Neutrophil (primary cell): ENCODE measurements around the gene PIP5KL1.

ENCODE experiments used
- H3K27ac ChIP-seq: fragments of 200-600 bp; sonication (generic); 2 replicates; pipeline ENCODE4 v1.5.1; 2016; ENCODE audit warnings: mild to moderate bottlenecking, moderate library complexity
- H3K27me3 ChIP-seq: fragments of 200-600 bp; sonication (generic); 2 replicates; pipeline ENCODE4 v1.6.0; 2016; ENCODE audit warnings: mild to moderate bottlenecking
- H3K36me3 ChIP-seq: fragments of 200-600 bp; sonication (generic); 2 replicates; pipeline ENCODE4 v1.5.1; 2017
- H3K4me1 ChIP-seq, 2 experiments: fragments of 200-600 bp in 1 of 2; sonication (generic) in 1 of 2; 1 replicate in 1 of 2; 2 replicates in 1 of 2; pipeline versions ENCODE4 v1.5.1 to v1.6.1; 2013 to 2016; ENCODE audit warnings: low read depth in 1 of 2, low read length in 1 of 2, mild to moderate bottlenecking in 1 of 2, moderate library complexity in 1 of 2; ENCODE audit not compliant: control insufficient read depth in 1 of 2, insufficient read depth in 1 of 2
- H3K4me3 ChIP-seq, 2 experiments: fragments of 200-600 bp in 1 of 2; sonication (generic) in 1 of 2; 1 replicate in 1 of 2; 2 replicates in 1 of 2; pipeline ENCODE4 v1.5.1; 2013 to 2016; ENCODE audit warnings: low read depth in 1 of 2, low read length in 1 of 2, mild to moderate bottlenecking in 1 of 2, moderate library complexity in 1 of 2
- H3K9me3 ChIP-seq: fragments of 200-600 bp; sonication (generic); 2 replicates; pipeline ENCODE4 v1.5.1; 2016
- TF ChIP-seq, protein P1 (sequence below): fragments of 200-600 bp; sonication (generic); IDR thresholded peaks from 2 replicates; pipeline ENCODE4 v1.5.1; 2016; ENCODE audit warnings: antibody characterized with exemption

The PIP5KL1 gene

DNA sequence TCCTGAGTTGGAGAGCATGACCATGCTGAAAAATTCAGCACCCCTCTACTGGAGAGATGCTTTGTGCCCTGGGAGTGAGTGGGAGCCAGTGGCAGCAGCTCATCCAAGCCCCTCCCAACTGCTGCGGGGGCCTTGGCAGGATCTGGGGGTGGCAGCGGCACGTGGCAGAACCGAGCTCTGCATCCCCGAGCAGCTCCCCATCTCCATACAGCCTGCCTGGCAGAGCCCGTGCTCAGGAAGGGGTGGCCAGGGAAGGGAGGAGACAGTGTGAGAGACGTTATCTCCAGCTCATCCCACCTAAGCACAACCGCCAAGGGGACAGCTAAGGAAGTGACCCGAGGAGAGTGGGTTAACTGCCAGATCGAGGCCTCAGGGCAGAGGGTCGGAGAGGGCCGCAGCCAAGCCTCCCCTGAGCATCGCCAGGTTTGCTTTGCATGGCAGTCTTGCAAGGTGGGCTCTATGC is 24.3 kb upstream of the PIP5KL1 start:
- Histone ChIP-seq H3K36me3 (no peaks in the 10 kb centered on the region), H3K4me3 (no peak overlapping the region), H3K27me3 (no peaks in the 10 kb centered on the region), H3K4me1 (no peaks in the 10 kb centered on the region), H3K9me3 (no peaks in the 10 kb centered on the region), H3K27ac (no peak overlapping the region)
- TF ChIP-seq, protein P1, sequence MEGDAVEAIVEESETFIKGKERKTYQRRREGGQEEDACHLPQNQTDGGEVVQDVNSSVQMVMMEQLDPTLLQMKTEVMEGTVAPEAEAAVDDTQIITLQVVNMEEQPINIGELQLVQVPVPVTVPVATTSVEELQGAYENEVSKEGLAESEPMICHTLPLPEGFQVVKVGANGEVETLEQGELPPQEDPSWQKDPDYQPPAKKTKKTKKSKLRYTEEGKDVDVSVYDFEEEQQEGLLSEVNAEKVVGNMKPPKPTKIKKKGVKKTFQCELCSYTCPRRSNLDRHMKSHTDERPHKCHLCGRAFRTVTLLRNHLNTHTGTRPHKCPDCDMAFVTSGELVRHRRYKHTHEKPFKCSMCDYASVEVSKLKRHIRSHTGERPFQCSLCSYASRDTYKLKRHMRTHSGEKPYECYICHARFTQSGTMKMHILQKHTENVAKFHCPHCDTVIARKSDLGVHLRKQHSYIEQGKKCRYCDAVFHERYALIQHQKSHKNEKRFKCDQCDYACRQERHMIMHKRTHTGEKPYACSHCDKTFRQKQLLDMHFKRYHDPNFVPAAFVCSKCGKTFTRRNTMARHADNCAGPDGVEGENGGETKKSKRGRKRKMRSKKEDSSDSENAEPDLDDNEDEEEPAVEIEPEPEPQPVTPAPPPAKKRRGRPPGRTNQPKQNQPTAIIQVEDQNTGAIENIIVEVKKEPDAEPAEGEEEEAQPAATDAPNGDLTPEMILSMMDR, result no peak

DNA sequence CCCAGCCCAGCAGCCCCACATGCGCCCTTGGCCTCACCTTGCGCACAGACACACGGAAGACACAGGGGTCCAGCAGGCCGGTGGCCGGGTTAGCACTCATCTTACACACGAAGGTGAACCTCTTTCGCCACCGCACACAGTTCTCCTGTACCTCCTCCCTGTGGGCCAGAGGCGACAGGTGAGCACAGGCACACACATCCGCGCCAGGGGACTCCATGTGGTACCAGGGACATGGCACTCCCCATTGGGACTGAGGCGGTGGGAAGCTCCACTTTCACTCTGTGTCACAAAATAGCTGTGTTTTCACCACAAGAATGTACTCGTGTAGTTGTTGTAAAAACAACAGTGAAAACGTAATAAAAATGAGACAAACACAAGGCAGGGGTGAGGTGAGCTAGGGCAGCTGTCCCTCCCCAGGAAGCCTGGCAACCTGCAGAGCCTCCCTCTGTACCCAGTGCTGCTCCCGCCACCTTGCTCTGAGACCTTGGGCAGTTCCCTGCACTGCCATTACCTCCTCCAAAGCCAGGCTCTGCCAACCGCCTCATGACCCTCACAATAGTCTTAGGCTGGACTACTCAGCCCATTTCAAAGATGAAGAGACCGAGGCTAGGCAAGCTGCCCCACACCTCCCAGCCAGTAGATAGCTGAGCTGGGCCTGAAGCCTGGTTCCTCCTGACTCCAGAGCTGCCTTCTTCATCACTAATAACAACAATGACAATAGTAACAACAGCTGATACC is 23.4 kb upstream of the PIP5KL1 start:
- Histone ChIP-seq H3K27ac (no peak overlapping the region), H3K36me3 (no peaks in the 10 kb centered on the region), H3K4me1 (no peaks in the 10 kb centered on the region), H3K4me3 (no peak overlapping the region), H3K27me3 (no peaks in the 10 kb centered on the region), H3K9me3 (no peaks in the 10 kb centered on the region)
- TF ChIP-seq, protein P1, result no peak

DNA sequence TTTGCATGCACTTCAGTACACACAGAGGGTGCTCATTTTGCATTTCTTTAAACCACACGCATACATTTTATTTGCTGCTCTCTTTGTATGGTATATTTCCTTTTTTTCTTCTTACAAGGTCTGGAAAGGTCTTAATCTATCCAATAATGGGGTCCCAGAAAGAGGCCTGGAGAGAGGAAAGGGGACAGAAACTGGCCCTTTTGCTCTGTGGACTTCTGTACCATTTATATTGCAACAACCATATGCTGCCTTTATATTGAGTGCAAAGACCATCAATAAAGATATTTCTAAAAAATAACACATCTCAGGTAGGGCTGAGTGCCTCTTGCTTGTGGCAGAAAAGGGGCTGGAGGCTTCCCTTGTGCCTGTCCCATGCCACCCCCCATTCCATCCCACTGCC is 22.6 kb upstream of the PIP5KL1 start:
- no peaks in the 10 kb centered on the region for H3K9me3 ChIP-seq
- TF ChIP-seq, protein P1, result no peak
- H3K4me3 ChIP-seq, result no peak overlapping the region
- no peaks in the 10 kb centered on the region for H3K36me3 ChIP-seq
- no peak overlapping the region for H3K27ac ChIP-seq
- H3K4me1 ChIP-seq, result no peaks in the 10 kb centered on the region
- no peaks in the 10 kb centered on the region for H3K27me3 ChIP-seq

DNA sequence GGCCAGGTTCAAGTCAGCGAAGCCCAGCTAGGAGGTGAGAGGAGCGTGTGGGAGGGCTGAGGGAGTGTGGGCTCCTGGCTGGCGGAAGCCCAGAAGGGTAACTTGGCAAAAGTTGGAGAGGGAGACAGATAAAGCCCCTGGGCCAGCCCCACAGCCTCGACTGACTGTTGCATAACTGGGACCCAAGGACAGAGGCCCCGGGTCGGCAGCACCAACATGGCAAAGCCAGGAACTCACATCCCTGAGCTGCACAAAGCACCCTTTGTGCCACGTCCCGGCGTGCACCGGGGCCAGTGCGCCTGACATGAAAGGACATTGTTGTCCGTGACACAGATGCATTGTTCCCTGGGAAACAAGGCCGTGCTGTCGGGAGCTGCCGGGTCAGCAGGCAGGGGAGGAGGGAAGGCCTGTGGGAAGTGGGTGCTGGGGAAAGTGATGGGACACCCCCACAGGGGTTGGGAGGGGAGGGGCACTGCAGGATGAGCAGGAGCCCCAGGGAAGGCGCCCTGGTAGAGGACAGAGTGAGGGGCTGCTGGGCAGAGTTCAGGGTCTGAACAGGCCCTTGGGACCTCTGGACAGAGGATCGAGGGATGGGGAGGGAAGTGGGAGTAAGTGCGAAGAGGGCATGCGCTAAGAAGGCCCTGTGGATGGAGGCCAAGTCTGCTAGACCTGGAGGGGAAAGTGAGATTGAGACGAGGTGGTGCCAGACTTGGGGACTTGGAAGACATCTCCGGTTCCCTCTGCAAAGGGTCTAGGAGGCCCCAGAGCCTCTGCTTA is 20.1 kb upstream of the PIP5KL1 start:
- no peaks in the 10 kb centered on the region for H3K9me3 ChIP-seq
- H3K27me3 ChIP-seq, result no peaks in the 10 kb centered on the region
- H3K4me3 ChIP-seq, result no peak overlapping the region
- H3K4me1 ChIP-seq, result no peaks in the 10 kb centered on the region
- H3K36me3 ChIP-seq, result no peaks in the 10 kb centered on the region
- TF ChIP-seq, protein P1, result no peak
- H3K27ac ChIP-seq, result no peak overlapping the region

DNA sequence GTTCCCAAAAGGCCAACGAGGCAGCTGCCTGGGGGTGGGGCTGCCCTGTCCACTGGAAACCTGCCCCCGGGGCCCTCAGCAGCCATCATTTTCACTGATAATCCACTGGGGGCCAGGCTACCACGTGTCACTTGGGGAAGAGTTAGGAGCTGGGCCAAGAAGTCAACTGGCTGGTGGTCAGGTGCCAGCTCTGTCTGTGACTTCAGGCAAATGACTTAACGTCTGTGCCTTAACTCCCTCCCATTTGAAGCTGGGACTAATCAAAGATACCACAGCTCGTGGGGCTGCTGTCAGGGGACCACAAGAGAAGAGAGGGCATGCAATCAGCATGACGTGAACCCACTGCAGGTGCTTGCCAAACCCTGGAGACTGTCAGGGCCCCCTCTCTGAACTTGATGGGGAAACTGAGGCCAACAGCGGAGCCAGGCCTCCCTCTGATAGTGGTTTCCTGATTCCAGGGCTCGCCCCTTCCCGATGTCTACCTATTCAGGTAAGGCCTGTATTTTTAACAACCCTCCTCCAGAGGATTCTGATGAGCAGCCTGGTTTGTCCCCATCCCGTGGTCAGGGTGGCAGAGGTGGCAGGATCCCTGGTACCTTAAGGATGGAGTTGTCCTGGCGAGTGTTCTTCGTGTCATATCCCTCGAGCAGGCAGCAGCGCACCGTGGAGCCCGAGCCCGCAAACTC is 19.4 kb upstream of the PIP5KL1 start:
- TF ChIP-seq, protein P1, result no peak
- Histone ChIP-seq H3K27ac (no peak overlapping the region), H3K4me3 (no peak overlapping the region), H3K4me1 (no peaks in the 10 kb centered on the region), H3K36me3 (no peaks in the 10 kb centered on the region), H3K9me3 (no peaks in the 10 kb centered on the region), H3K27me3 (no peaks in the 10 kb centered on the region)
